ENCODE results near the gene DISC1.

DNA sequence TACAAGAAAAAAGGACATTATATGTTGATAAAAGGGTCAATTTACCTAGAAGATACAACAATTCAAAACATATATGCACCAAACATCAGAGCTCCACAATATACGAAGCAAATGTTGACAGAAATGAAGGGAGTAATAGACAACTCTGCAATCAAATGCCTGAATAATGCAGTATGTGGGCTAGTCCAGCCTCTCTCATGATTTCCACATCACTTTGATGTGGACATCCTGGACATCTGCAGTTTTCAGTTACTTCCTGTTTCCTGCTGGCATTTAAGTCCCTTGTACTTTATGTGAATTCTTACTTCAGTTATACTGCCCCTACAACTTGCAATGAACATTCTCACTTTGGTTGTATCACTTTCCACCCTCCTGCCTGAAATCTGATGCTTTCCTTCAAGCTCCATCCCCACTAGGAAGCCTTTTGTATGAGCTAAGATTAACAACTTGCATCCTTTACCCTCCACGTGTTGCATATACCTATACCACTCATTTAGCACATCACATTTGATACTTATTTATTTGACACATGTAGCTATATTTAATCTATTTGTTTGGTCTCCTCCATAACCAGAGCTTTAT lies 36.7 kb downstream of the DISC1 start:
- TF ChIP-seq CTCF (IDR thresholded peaks at IDR 0.05), result no peak
- TF ChIP-seq, protein P1, sequence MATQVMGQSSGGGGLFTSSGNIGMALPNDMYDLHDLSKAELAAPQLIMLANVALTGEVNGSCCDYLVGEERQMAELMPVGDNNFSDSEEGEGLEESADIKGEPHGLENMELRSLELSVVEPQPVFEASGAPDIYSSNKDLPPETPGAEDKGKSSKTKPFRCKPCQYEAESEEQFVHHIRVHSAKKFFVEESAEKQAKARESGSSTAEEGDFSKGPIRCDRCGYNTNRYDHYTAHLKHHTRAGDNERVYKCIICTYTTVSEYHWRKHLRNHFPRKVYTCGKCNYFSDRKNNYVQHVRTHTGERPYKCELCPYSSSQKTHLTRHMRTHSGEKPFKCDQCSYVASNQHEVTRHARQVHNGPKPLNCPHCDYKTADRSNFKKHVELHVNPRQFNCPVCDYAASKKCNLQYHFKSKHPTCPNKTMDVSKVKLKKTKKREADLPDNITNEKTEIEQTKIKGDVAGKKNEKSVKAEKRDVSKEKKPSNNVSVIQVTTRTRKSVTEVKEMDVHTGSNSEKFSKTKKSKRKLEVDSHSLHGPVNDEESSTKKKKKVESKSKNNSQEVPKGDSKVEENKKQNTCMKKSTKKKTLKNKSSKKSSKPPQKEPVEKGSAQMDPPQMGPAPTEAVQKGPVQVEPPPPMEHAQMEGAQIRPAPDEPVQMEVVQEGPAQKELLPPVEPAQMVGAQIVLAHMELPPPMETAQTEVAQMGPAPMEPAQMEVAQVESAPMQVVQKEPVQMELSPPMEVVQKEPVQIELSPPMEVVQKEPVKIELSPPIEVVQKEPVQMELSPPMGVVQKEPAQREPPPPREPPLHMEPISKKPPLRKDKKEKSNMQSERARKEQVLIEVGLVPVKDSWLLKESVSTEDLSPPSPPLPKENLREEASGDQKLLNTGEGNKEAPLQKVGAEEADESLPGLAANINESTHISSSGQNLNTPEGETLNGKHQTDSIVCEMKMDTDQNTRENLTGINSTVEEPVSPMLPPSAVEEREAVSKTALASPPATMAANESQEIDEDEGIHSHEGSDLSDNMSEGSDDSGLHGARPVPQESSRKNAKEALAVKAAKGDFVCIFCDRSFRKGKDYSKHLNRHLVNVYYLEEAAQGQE (IDR thresholded peaks at IDR 0.05; ENCODE audit: insufficient read depth in 1 of 2, low read depth in 2 of 2, low read length in 1 of 2), result no peak
